ENCODE data around the gene ZAR1L. TPM values are rescaled to one million over a fixed set of nuclear protein-coding genes. Genes with fewer than 3 reads are reported as not detected.

The ZAR1L gene
- total RNA-seq, 2 experiments from 2014 or later, result not detected

- peak; percentile 92 for ATAC-seq
- peak; percentile 65 for DNase-seq
Measured at GRCh38 chr13:32267836-32268439, 47.2 kb downstream of the ZAR1L start.

GRCh38 chr13:32266130-32266529, 49.0 kb downstream of the ZAR1L start:
- no peaks in the 10 kb centered on the region for H3K36me3 Mint-ChIP-seq (ENCODE audit: low read depth)
- no peak overlapping the region for H3K4me3 Mint-ChIP-seq
- no peak for ATAC-seq
- H3K27ac Mint-ChIP-seq, result no peak overlapping the region
- no peaks in the 10 kb centered on the region for H3K4me1 Mint-ChIP-seq (ENCODE audit: low read depth)
- no peaks in the 10 kb centered on the region for H3K27me3 Mint-ChIP-seq (ENCODE audit: low read depth)
- no peaks in the 10 kb centered on the region for H3K9me3 Mint-ChIP-seq (ENCODE audit: insufficient read depth)
- ChIA-PET CTCF (interaction anchor here (1.0 to 1.1 kb wide), 2 partner anchors 43 to 176 kb away, joined by 3 to 4 read pairs; no protein-coding TSS in a partner anchor), POLR2A (no interaction called here)
- no peak for DNase-seq

More at GRCh38 chr13:32267836-32268439, 47.2 kb downstream of the ZAR1L start:
- ChIA-PET CTCF (interaction anchor here (0.9 to 2.5 kb wide), 18 partner anchors 7 to 358 kb away, joined by 3 to 14 read pairs (median 6); partner anchors contain the start of genes BRCA2 and ZAR1L), POLR2A (no interaction called here)
- Mint-ChIP-seq H3K27me3 (ENCODE audit: low read depth) (no peaks in the 10 kb centered on the region), H3K9me3 (ENCODE audit: insufficient read depth) (no peaks in the 10 kb centered on the region), H3K27ac (no peak overlapping the region), H3K4me3 (no peak overlapping the region), H3K36me3 (ENCODE audit: low read depth) (no peaks in the 10 kb centered on the region), H3K4me1 (ENCODE audit: low read depth) (no peaks in the 10 kb centered on the region)

- H3K27me3 Mint-ChIP-seq (ENCODE audit: low read depth), result no peaks in the 10 kb centered on the region
- DNase-seq (no peak), ATAC-seq (no peak)
- H3K36me3 Mint-ChIP-seq (ENCODE audit: low read depth), result no peaks in the 10 kb centered on the region
- no peak overlapping the region for H3K27ac Mint-ChIP-seq
- CTCF ChIA-PET, result interaction anchor here (1.0 to 1.1 kb wide), 2 partner anchors 44 to 177 kb away, joined by 3 to 4 read pairs; no protein-coding TSS in a partner anchor
- H3K4me3 Mint-ChIP-seq, result no peak overlapping the region
- H3K4me1 Mint-ChIP-seq (ENCODE audit: low read depth), result no peaks in the 10 kb centered on the region
- H3K9me3 Mint-ChIP-seq (ENCODE audit: insufficient read depth), result no peaks in the 10 kb centered on the region
- POLR2A ChIA-PET, result no interaction called here
Measured at GRCh38 chr13:32265726-32266125, 49.4 kb downstream of the ZAR1L start.

GRCh38 chr13:32264407-32264806, 50.8 kb downstream of the ZAR1L start:
- H3K9me3 Mint-ChIP-seq (ENCODE audit: insufficient read depth), result no peaks in the 10 kb centered on the region
- no peak for ATAC-seq
- no peaks in the 10 kb centered on the region for H3K36me3 Mint-ChIP-seq (ENCODE audit: low read depth)
- no peak overlapping the region for H3K27ac Mint-ChIP-seq
- DNase-seq, result no peak
- peaks cover under 1% of the 10 kb centered on the region for H3K27me3 Mint-ChIP-seq (ENCODE audit: low read depth)
- H3K4me1 Mint-ChIP-seq (ENCODE audit: low read depth), result no peaks in the 10 kb centered on the region
- ChIA-PET POLR2A (no interaction called here), CTCF (no interaction called here)
- no peak overlapping the region for H3K4me3 Mint-ChIP-seq

- Mint-ChIP-seq H3K27ac (no peak overlapping the region), H3K36me3 (ENCODE audit: low read depth) (no peaks in the 10 kb centered on the region), H3K4me1 (ENCODE audit: low read depth) (no peaks in the 10 kb centered on the region), H3K9me3 (ENCODE audit: insufficient read depth) (no peaks in the 10 kb centered on the region), H3K4me3 (no peak overlapping the region), H3K27me3 (ENCODE audit: low read depth) (peaks cover 7% of the 10 kb centered on the region)
- ChIA-PET CTCF (interaction anchor here (0.7 kb wide), 1 partner anchor 16 kb away, joined by 3 read pairs; no protein-coding TSS in a partner anchor), POLR2A (no interaction called here)
- DNase-seq, result no peak
- ATAC-seq, result no peak
Measured at GRCh38 chr13:32262619-32263018, 52.5 kb downstream of the ZAR1L start.

- H3K36me3 Mint-ChIP-seq (ENCODE audit: low read depth), result no peaks in the 10 kb centered on the region
- no peak overlapping the region for H3K27ac Mint-ChIP-seq
- H3K27me3 Mint-ChIP-seq (ENCODE audit: low read depth), result peaks cover 9% of the 10 kb centered on the region
- H3K9me3 Mint-ChIP-seq (ENCODE audit: insufficient read depth), result no peaks in the 10 kb centered on the region
- no peak for DNase-seq
- CTCF ChIA-PET, result interaction anchor here (0.6 to 0.7 kb wide), 2 partner anchors 15 to 319 kb away, joined by 3 read pairs; no protein-coding TSS in a partner anchor
- POLR2A ChIA-PET, result no interaction called here
- H3K4me3 Mint-ChIP-seq, result no peak overlapping the region
- H3K4me1 Mint-ChIP-seq (ENCODE audit: low read depth), result no peaks in the 10 kb centered on the region
- no peak for ATAC-seq
Measured at GRCh38 chr13:32262165-32262564, 53.0 kb downstream of the ZAR1L start.

GRCh38 chr13:32261567-32261966, 53.6 kb downstream of the ZAR1L start:
- H3K27ac Mint-ChIP-seq, result no peak overlapping the region
- ATAC-seq (no peak), DNase-seq (no peak)
- H3K36me3 Mint-ChIP-seq (ENCODE audit: low read depth), result no peaks in the 10 kb centered on the region
- no peaks in the 10 kb centered on the region for H3K9me3 Mint-ChIP-seq (ENCODE audit: insufficient read depth)
- POLR2A ChIA-PET, result no interaction called here
- H3K4me3 Mint-ChIP-seq, result no peak overlapping the region
- CTCF ChIA-PET, result interaction anchor here (0.6 to 2.1 kb wide), 2 partner anchors 8 to 320 kb away, joined by 3 to 10 read pairs; no protein-coding TSS in a partner anchor
- no peaks in the 10 kb centered on the region for H3K4me1 Mint-ChIP-seq (ENCODE audit: low read depth)
- H3K27me3 Mint-ChIP-seq (ENCODE audit: low read depth), result peaks cover 9% of the 10 kb centered on the region

GRCh38 chr13:32259116-32259515, 56.0 kb downstream of the ZAR1L start:
- Mint-ChIP-seq H3K36me3 (ENCODE audit: low read depth) (no peaks in the 10 kb centered on the region), H3K27me3 (ENCODE audit: low read depth) (peaks cover 9% of the 10 kb centered on the region), H3K4me1 (ENCODE audit: low read depth) (no peaks in the 10 kb centered on the region), H3K4me3 (no peak overlapping the region), H3K27ac (no peak overlapping the region), H3K9me3 (ENCODE audit: insufficient read depth) (no peaks in the 10 kb centered on the region)
- ATAC-seq (no peak), DNase-seq (no peak)
- CTCF ChIA-PET, result interaction anchor here (2.1 kb wide), 1 partner anchor 13 kb away, joined by 13 read pairs; no protein-coding TSS in a partner anchor
- POLR2A ChIA-PET, result no interaction called here

GRCh38 chr13:32257649-32258048, 57.5 kb downstream of the ZAR1L start:
- Mint-ChIP-seq H3K4me3 (no peak overlapping the region), H3K27me3 (ENCODE audit: low read depth) (peaks cover 9% of the 10 kb centered on the region), H3K9me3 (ENCODE audit: insufficient read depth) (no peaks in the 10 kb centered on the region), H3K4me1 (ENCODE audit: low read depth) (no peaks in the 10 kb centered on the region), H3K27ac (no peak overlapping the region), H3K36me3 (ENCODE audit: low read depth) (no peaks in the 10 kb centered on the region)
- ChIA-PET CTCF (interaction anchor here (0.9 to 2.7 kb wide), 2 partner anchors 10 kb away, joined by 3 to 7 read pairs; no protein-coding TSS in a partner anchor), POLR2A (no interaction called here)
- no peak for ATAC-seq
- DNase-seq, result no peak

GRCh38 chr13:32256243-32256642, 58.9 kb downstream of the ZAR1L start:
- Mint-ChIP-seq H3K36me3 (ENCODE audit: low read depth) (no peaks in the 10 kb centered on the region), H3K4me1 (ENCODE audit: low read depth) (no peaks in the 10 kb centered on the region), H3K27ac (no peak overlapping the region), H3K9me3 (ENCODE audit: insufficient read depth) (no peaks in the 10 kb centered on the region), H3K27me3 (ENCODE audit: low read depth) (peaks cover 15% of the 10 kb centered on the region), H3K4me3 (no peak overlapping the region)
- ChIA-PET CTCF (interaction anchor here (2.7 to 3.1 kb wide), 2 partner anchors 9 to 11 kb away, joined by 7 to 14 read pairs; no protein-coding TSS in a partner anchor), POLR2A (no interaction called here)
- no peak for DNase-seq
- no peak for ATAC-seq

- Mint-ChIP-seq H3K4me1 (ENCODE audit: low read depth) (no peaks in the 10 kb centered on the region), H3K27ac (no peak overlapping the region), H3K27me3 (ENCODE audit: low read depth) (peaks cover 15% of the 10 kb centered on the region), H3K9me3 (ENCODE audit: insufficient read depth) (no peaks in the 10 kb centered on the region), H3K4me3 (no peak overlapping the region), H3K36me3 (ENCODE audit: low read depth) (no peaks in the 10 kb centered on the region)
- ATAC-seq (no peak), DNase-seq (no peak)
- CTCF ChIA-PET, result interaction anchor here (2.7 to 3.1 kb wide), 2 partner anchors 8 to 12 kb away, joined by 7 to 14 read pairs; no protein-coding TSS in a partner anchor
- POLR2A ChIA-PET, result no interaction called here
Measured at GRCh38 chr13:32255724-32256109, 59.4 kb downstream of the ZAR1L start.

- Mint-ChIP-seq H3K4me1 (ENCODE audit: low read depth) (no peaks in the 10 kb centered on the region), H3K9me3 (ENCODE audit: insufficient read depth) (no peaks in the 10 kb centered on the region), H3K27ac (no peak overlapping the region), H3K4me3 (no peak overlapping the region), H3K36me3 (ENCODE audit: low read depth) (no peaks in the 10 kb centered on the region), H3K27me3 (ENCODE audit: low read depth) (peaks cover 15% of the 10 kb centered on the region)
- ChIA-PET POLR2A (no interaction called here), CTCF (interaction anchor here (0.6 to 3.1 kb wide), 3 partner anchors 8 to 187 kb away, joined by 3 to 14 read pairs (median 7); no protein-coding TSS in a partner anchor)
- ATAC-seq (no peak), DNase-seq (no peak)
Measured at GRCh38 chr13:32254916-32255723, 60.0 kb downstream of the ZAR1L start.

All from activated CD8-positive, alpha-beta T cell treated with anti-CD3 and anti-CD28 coated beads, Interleukin-2, amount 10 ng/mL, durations not matched to agents 7 days and 5 days (primary cell).